T-helper 9 cell (primary cell): ENCODE data around the gene CHST15.

Experiments used
- DNase-seq: peaks from one replicate; pipeline ENCODE4 v3.0.0-alpha.2; 2020

The CHST15 gene

GRCh38 chr10:123994417-123995081, 98.8 kb downstream of the CHST15 start:
- DNase-seq: peak; percentile 80

- DNase-seq: no peak
Measured at GRCh38 chr10:123993534-123994416, 99.6 kb downstream of the CHST15 start.

DNA sequence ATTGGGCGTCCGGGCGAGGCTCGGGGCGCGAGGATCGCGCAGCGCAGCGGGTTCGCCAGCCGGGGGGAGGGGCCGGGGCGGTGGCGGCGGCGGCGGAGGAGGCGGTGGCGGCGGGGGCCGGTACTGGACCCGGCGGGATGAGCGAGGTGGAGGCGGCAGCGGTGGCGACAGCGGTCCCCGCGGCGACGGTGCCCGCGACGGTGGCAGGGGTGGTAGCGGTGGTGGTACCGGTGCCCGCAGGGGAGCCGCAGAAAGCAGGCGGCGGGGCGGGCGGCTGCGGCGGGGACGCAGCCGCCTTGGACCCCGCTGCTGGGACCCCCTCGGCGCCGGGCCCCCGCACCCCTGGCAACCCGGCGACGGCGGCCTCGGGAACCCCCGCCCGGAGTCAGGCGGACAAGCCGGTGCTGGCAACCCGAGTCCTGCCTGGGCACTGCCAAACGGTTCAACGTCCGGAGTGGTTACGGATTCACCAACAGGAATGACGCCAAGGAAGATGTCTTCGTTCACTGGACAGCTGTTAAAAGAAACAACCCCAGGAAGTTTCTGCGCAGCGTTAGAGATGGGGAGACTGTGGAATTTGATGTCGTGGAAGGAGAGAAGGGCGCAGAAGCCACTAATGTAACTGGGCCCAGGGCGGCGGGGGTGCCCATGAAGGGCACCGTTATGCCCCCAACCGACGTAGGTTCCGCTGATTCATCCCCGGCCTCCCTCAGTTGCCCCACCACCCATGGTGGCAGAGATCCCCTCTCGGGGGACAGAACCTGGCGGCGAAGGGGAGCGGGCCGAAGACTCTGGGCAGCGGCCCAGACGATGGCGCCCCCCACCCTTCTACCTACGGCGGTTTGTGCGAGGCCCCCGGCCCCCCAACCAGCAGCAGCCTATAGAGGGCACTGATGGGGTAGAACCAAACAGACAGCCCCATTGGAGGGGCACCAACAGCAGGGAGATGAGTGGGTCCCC, 101.5 kb downstream of the CHST15 start:
- DNase-seq: no peak

- no peak for DNase-seq
Measured at GRCh38 chr10:123990889-123991288, 102.5 kb downstream of the CHST15 start.

DNA sequence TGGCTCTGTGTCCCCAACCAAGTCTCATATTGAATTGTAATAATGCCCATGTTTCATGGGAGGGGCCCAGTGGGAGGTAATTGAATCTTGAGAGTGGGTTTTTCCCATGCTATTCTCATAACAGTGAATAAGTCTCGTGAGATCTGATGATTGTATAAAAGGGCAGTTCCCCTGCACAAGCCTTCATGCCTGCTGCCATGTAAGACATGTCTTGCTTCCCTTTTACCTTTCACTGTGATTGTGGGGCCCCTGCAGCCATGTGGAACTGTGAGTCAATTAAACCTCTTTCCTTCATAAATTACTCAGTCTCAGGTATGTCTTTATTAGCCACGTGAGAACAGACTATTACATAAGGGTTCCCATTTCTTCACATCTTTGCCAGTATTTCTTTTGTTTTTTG, 104.7 kb downstream of the CHST15 start:
- no peak for DNase-seq

GRCh38 chr10:123986736-123987135, 106.7 kb downstream of the CHST15 start:
- no peak for DNase-seq

GRCh38 chr10:123974406-123974805, 119.0 kb downstream of the CHST15 start:
- no peak for DNase-seq

DNA sequence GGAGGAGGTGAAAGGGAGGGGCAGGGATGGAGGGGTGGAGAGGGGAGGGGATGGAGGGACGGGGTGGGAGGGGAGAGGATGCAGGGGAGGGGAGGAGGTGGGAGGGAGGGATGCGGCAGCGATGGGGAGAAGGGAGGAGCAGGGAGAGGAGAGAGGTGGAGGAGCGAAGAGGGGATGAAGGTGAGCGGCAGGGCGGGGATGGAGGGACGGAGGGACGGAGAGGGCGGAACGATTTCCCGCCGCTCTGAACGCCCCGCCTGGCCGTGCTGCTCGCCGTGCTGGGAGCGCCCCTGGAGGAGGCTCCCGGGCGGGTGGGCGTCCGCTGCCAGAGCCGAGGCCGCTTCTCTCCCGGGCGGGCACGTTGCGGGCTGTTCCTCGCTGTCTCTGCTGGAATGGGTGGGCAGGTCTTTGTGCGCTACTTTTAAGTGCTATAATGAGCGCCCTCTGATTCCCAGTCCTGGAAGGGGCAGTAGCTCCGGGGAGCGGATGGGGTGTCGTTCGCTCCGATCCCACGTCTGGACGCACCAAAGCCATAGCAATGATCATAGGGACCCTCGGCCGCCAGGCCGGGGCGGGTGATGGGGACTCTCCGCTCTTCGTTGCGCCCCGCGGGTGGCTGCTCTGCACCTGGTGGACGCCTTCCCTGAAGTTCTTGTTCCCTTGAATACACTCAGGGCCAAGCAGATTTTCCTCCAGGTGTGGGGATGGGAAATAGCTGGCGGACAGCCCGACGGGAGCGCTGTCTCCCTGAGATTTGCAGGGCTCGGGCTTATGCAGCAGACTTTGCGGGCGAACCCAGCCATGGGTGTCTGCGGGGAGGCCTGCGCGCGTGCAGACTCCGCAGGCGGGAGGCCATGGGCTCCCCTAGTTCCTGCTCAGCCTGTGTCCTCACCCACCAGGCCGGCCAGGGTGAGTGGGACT, 120.7 kb downstream of the CHST15 start:
- no peak for DNase-seq

DNA sequence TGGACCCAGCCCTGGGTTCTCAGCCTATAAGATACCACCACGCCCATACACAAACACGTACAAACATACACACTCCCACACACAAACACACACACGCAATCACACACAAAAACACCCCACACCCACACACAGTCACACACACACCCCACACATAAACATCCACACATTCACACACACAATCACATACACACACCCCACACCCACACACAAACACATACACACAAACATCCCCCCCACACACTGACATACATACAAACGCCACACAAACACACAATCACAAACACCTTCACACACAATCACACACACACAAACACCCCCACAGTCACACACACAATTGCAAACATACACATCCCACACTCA, 122.5 kb downstream of the CHST15 start:
- DNase-seq: no peak

- no peak for DNase-seq
Measured at GRCh38 chr10:123970207-123970926, 123.0 kb downstream of the CHST15 start.

- peak; percentile 23 for DNase-seq
Measured at GRCh38 chr10:123967626-123968243, 125.7 kb downstream of the CHST15 start.

DNA sequence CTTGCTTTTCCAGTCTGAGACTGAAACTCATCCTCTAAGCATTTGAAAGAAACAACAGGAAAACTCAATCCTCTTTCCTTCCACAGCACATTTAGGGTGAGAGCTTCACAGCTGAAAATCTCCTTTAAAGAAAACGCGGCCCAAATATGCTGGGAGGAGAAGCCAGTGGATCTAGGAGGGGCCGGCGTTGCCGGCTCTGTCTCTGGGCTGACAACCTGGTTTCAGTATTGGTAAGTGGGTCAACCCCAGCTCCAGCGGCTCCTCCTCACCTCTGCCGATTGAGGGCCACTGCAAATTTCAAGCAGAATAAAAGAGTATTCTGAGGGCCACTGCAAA, 126.5 kb downstream of the CHST15 start:
- DNase-seq: no peak

DNA sequence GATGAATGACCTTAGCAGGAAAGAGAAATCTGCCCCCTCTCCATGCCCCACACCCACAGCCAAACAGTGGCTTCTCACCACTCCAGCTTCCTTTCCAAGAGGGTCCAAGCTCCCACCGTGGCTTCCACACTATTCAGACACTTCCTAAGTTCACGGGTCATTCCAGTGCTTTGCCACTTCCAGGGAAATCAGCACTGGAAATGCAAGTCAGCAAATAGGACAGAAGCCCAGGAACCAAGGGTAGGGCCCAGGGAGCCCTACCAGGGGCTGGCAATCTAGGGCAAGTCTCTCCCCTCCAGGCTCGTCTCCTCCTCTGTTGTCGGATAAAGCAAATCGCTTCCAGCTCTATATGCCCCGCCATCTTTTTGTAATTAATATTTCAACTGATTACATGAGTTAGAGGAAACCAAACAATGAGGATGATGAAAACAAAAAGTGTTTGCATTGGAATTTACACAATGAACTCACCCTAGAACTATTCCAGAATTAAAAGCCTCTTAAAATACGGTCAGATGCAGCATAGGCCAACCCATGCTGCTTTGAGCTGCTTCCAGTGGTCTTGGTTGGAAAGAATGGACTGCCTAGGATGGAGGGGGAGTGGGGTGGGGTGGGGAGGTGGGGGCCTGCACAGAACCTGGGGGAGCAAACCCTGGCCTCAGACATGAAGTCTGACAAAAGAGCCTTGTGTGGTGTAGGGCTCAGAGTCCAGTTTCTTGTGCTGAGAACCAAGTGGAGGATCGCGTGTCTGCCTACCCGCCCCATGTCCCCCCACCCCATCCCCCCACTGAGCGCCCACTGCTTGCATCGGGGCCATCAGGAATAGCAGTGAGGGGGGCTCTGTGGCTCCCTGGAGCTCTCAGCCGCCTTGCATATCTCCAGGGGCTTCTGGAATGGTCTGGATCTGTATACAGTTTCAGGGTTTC, 127.2 kb downstream of the CHST15 start:
- DNase-seq: no peak

DNA sequence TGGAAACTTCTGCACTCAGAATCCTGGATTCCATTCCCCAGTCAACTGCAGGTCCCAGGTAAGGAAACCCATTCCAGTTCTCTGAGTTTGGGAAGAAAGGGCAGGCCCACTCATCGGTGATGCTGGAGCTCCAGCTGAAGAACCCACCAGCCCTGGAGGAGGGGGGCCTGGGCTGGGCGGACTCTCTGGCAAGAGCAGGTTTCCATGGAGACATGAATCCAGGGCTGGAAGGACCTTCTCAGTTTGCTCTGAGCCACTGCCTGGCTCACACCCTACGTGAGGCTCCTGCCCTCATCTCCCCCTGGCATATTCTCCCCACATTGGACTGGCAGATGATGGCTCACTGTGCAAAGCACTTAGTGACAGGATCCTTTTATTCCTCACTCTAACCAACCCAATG, 128.4 kb downstream of the CHST15 start:
- DNase-seq: no peak

GRCh38 chr10:123962756-123963530, 130.5 kb downstream of the CHST15 start:
- DNase-seq: no peak

DNA sequence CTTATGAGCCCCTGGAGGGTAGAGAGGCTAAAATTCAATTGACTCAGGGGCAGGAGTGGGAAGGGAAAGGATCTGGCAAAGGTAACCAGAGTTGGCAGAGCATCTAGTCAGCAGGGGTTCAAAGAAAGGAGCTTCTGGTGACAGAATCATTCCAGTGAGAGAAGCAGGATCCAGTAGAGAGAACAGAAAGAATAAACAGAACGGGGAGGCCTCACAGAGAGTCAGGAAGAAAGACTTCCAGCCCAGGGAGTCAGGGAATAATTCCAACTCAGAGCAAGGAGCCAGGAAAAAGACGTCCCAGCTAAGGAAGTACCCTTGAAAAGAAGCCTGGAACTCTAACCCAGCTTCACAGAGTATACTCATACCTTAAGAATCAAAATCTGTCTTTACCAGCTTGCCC, 135.2 kb downstream of the CHST15 start:
- no peak for DNase-seq
